Measurements from ENCODE around the gene SLC6A5.
A peak's percentile ranks its signal among the peaks of the same experiment; 100 is the strongest.
"Not testable (repeated sequence)": the region's sequence is repeated elsewhere in the genome, so short reads cannot be mapped to it uniquely, and the experiment has no call there.

SLC6A5 gene

DNA sequence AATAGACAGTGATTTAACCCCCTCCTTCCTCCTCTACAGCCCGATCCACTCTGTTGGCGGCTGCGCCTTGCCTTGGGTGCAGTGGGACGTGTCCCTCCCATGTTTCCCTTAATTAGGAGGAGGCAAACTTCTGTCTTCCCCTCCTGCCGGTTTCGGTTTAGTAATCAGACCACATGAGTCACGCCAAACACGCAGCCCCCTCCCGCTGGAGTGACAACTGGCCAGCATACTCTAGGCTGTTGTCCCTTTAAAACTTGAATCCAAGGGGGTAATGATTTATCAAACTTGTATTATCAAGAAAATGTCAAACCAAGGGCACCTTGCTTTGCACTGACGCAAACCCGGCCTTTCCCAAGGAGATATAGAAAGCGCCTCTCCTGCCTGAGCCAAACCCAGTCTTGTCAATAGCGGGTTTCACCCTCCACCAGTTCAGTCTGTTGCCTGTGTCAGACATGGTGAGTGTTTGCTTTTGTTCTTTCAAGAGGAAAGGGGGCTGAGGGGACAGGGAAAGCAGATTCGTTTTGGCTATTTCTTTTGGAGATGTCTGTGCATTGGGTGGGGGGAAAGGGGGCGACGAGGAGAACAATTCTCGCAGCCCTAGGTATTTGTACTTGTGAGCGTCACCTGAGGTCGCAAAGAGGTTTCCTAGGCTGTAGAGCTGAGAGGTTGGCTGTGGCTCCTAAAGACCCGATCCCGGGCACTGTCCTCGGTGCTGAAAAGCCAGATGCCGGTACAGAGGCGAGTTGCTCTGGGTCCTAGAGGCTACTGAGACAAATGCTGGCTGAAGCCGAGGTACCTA, at the start of gene SLC6A5:
Gene SLC6A5 (plus strand): TSS at position 388 of the 799 bp plus-strand sequence. CDS start 65 bp downstream, at position 453.
- DNase-seq (ENCODE audit: low read depth in 2 of 2): peak in 1 of 2 donors; percentile 25

DNA sequence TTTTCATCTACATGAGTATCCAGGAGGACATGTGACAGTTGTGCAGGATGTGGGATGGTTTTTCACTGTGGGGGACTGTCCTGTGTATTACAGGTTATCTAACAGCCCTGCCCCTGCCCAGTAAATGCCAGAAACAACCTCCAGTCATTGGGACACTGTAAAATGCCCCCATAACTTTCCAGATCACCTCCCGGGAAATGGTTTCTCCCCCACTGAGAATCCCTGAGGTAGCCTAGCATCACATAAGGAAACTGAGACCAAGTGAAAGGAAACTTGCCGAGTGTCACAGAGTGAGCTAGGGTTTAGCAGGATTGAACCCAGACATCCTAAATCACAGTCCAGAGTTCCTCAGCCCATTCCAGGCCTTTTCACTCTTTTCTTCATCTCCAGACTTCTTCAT, 48.3 kb upstream of the SLC6A5 start:
- DNase-seq (ENCODE audit: low read depth in 2 of 2): no peak

DNA sequence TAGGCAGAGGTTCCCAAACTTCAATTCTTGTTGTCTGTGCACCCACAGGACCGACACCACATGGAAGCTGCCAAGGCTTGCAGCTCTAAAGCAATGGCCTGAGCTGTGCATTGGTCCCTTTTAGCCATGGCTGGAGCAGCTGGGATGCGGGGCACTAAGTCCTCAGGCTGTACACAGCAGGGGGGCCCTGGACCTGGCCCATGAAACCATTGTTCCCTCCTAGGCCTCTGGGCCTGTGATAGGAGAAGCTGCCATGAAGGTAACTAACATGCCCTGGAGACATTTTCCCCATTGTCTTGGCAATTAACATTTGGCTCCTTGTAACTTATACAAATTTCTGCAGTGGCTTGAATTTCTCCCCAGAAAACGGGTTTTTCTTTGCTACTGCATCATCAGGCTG, 43.6 kb upstream of the SLC6A5 start:
- DNase-seq (ENCODE audit: low read depth in 2 of 2): no peak

DNA sequence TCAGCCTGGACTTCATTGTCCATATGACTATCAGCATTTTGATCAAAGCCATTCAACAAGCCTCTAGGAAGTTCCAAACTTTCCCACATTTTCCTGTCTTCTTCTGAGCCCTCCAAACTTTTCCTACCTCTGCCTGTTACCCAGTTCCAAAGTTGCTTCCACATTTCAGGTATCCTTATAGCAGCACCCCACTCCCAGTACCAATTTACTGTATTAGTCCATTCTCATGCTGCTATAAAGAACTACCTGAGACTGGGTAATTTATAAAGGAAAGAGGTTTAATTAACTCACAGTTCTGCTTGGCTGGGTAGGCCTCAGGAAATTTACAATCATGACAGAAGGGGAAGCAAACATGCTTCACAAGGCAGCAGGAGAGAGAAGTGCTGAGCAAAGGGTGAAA, 43.0 kb upstream of the SLC6A5 start:
- DNase-seq (ENCODE audit: low read depth in 2 of 2): not testable (repeated sequence)

DNA sequence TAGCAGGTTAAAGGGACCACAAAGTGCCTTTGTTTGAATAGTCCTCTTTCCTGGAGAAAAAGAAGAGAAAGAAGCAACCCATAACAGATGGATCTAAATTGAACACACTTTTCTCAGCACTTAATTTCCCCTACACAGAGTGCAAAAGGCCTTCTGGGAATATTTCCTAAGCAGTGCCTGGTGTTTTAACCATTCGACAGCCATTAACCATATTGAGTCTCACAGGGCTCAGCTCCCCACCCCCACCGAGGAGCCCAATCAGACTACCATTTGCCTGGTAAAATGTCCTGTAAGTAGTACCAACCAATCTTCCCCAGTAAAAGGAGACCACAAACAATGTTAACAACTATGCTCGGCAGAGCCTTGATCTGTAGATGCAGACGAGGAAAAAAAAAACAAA, 40.7 kb upstream of the SLC6A5 start:
- no peak for DNase-seq (ENCODE audit: low read depth in 2 of 2)

DNA sequence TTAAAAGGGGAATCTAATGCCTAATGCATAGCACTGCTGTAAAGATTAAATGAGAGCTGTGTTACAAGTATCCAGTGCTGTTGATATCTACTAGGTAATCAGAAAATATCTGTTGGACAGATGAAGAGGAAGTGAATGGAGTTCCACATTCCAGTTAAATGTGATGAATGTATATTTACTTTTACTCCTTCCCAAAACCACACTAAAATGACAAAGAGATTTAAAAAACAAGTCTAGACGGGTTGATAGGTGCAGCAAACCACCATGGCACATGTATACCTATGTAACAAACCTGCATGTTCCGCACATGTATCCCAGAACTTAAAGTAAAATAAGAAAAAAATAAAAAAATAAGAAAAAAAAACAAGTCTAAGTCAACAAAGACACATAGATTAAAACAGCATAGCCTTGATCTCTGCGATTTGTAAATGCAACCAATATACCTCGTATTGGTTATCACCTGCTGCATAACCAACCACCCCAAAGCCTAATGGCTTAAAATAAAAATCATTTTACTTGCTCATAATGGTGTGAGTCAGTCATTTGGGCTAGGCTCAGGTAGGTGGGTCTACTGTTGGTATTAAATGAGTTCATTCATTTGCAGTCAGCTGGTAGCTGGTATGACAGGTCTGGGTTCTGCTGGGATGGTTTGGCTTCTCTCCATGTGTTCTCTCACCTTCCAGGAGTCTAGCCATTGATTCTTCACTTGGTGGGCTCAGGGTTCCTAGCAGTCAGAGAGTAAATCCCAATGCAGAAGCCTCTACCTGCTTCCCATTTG, 39.7 kb upstream of the SLC6A5 start:
- no peak for DNase-seq (ENCODE audit: low read depth in 2 of 2)

DNA sequence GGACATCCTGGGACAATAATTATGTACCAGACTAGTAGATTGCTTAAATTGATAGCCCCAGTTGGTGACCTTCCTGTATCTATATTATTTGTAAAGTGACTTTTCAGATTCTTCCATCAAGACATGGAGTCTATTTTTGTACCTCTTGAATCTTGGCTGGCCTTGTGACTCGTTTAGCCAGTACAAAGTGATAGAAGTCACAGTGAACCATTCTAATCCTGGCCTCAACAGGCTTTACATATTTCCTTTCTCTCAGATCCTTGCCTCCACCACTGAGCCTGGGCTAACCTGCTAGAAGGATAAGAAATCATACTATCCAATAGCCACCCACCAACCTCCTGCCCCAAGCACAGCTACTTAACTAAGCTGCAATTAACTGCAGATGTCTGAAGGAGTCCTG, 37.5 kb upstream of the SLC6A5 start:
- DNase-seq (ENCODE audit: low read depth in 2 of 2): no peak

DNA sequence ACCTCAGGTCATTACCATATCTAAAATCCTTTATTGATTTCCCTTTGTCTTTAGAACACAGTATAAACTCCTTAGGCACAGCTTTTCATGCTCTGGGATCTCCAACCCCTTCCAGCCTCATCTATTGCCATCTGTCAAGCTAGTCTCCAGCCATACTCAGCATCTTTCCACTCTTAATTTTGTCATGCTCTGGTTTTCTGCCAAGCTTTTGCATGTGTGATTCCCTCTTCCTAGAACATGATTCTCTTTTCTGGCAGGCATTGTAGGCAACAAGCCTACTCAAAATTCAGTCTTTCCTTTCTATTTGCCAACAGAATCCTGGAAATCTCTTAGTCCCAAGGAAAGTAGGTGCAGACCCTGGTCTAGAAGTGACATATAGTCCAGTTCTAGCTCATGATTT, 35.5 kb upstream of the SLC6A5 start:
- DNase-seq (ENCODE audit: low read depth in 2 of 2): no peak

DNA sequence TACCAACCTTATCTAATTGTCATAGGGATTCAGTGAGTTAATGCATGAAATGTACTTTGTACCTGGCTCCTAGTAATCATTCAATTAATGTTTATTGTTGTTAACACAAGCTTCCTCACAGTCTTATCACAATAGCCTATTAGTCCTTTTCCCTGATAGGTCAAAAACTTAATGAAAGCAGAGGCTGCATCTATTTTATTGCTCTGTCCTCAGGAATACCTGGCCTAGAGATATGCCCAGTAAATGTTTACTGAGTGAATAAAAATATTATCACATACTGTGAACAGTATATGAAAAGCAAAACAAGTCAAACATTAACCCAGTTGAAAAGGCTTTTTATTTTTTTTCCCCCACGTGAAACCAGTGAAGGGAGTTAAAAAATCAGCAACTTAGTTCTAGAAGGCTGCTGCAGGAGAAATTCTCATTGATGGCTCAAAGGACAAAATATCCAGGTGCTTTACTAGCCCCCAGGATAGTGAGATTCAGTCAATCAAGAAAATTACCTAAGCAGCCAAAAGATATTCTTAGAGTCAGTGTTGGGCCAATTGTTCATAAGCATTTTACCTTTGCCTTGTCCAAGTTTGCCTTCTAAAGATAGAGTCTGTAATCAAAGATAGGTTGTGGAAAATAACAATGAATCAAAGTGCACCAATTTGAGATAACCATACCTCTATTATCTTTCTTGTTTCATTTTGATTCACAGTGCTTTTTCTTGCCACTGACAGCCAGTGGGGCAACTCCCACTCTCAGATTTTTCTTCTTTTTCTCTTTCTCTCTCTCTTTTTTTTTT, 34.4 kb upstream of the SLC6A5 start:
- no peak for DNase-seq (ENCODE audit: low read depth in 2 of 2)

DNA sequence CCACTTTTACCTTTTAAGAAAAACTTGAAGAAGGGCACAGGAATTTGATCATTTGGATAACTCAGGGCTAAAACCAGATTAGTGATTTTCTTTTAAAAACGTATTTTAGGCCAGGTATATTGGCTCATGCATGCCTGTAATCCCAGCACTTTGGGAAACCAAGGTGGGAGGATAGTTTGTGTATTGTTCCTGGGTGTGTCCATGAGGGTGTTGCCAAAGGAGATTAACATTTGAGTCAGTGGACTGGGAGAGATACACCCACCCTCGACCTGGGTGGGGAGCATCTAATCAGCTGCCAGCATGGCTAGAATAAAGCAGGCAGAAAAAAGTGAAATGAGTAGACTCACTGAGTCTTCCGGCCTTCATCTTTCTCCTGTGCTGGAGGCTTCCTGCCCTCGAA, 33.3 kb upstream of the SLC6A5 start:
- DNase-seq (ENCODE audit: low read depth in 2 of 2): not testable (repeated sequence)

DNA sequence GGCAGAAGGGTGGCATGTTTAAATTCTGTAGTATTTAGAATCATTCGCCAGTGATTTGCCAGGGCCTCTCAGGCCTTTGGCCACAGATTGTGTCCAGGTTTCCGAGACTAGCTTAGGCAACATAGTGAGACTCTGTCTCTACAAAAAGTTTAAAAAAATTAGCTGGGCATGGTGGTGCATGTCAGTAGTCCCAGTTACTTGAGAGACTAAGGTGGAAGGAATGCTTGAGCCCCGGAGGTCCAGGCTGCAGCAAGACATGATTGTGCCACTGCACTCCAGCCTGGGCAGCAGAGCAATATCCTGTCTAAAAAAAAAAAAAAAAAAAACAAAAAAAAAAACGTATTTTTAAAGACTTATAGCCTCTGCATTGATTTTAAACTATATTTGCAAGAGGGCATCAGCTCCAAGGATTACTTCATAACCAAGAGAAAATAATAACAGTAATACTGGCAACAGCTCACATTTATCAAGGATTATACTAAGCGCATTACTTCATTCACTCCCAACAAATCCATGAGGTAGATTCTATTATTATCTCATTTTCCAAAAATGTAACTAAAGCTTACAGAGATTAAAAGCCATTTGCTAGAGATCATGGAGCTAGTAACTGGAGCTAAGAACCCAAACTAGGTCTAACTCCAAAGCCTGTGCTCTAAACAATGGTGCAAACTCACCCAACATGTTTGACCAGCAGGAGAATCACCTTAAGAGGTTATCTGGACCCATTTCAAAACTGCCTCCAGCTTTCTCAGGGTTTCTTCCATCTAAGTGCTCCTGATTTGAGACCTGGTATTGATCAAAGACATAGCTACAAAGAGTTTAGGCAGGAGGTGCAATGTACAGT, 32.6 kb upstream of the SLC6A5 start:
- DNase-seq (ENCODE audit: low read depth in 2 of 2): no peak

DNA sequence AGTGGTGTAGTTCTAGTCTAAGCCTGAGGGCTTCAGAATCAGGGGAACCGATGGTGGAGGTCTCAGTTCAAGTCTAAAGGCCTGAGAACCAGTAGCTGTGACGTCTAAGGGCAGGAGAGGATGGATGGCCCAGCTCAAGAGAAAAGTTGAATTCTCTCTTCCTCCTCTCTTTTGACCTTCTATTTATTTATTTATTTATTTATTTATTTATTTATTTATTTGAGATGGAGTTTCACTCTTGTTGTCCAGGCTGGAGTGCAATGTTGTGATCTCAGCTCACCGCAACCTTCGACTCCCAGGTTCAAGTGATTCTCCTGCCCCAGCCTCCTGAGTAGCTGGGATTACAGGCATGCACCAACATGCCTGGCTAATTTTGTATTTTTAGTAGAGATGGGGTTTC, 19.7 kb upstream of the SLC6A5 start:
- not testable (repeated sequence) for DNase-seq (ENCODE audit: low read depth in 2 of 2)

DNA sequence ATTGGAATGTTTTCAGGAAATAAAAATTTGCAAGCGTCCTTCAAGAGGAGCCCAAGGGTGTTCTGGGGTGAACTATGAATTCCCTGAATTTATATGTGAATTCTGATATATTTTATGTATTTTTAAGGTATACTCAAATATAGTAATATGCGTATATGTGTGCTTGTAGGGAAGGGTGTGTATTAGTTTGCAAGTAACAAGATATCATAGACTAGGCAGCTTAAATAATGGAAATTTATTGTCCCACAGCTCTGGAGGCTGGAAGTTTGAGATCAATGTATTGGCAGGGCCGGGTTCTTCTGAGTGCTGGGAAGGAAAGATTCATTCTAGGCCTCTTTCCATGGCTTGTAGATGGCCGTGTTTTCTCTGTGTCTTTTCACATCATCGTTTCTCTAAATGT, 16.2 kb upstream of the SLC6A5 start:
- no peak for DNase-seq (ENCODE audit: low read depth in 2 of 2)

DNA sequence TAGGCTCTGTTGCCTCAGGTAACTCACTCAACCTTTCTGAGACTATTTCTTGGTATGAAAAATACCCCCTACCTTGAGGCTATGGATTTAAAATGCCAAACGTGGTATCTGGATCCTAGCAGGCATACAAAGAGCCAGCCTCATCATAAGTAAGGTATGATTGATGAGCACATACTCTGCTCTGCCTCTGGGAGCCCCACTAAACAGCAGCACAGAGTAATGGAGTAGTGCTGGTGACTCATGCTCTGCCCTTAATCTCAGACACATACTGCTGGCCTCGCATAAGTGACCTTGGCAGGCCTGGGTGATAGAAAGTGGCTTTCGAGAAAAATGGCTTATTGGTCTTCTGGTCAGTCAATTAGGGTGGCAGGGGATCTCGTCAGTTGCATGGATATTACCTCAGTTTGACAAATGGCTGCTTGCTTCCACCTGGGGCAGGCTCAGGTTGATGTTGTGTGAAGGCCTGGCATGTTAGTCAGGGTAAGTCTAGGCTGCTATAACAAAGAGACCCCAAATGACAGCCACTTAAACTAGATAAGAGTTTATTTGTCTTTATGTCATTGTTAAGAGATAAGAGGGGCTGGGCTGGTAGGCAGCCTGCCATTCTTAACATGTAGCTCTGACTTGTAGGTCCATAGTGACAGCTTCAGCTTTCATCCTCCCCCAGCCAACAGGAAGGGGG, 15.2 kb upstream of the SLC6A5 start:
- no peak for DNase-seq (ENCODE audit: low read depth in 2 of 2)

DNA sequence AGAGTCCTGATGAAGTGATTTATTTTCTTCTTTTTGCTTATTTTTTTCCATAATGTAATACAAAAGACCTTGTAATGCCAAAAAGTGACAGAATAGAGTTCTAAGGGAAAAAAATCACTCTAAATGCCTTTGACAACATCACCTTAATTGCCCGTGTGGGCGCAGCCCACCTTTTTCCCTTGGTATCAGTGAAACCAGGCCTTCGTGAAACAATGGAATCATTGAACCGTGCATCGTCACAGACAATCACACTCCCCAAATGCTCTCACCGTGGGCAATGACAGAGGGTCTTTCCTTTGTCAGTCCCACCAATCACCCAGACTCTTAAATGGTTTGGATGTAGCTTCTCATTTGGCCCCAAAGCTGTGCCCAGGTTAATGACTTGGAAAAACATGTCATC, 9.6 kb upstream of the SLC6A5 start:
- DNase-seq (ENCODE audit: low read depth in 2 of 2): no peak

DNA sequence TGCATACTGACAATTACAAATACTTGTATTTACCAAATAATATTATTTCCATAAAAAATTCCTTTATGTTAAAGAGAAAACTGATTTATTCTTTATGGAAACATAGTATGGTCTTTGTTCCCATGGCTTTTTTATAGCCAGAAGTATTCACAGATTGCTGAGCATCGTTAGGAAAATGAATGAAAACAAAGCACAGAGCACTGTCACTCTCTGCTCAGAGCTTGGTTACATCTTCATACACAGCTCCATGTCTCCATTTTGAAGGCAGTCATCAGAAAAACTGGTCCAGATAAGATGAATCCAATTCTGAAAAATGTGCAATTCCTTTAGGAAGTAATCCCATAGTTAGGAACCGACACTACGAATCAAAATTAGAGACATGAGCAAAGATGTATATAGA, 9.0 kb upstream of the SLC6A5 start:
- DNase-seq (ENCODE audit: low read depth in 2 of 2): no peak

DNA sequence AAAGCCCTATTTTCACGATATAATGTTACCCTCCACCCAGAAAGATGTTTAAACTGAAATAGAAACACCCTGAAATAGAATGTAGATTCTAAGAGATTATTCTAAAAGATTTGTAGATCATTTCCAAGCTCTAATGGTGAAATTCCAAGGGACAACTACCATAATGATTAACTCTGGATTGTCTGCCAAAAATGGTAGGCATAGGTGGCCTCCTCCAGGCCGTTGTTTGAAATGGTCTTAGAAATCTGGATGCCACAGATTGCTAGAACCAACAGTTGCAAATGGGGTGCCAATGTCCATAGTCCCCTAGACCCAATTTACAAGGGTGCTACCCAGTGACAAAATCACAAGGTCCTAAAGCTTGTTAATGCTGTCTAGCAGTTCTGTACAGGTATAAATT, 6.7 kb upstream of the SLC6A5 start:
- DNase-seq (ENCODE audit: low read depth in 2 of 2): no peak

DNA sequence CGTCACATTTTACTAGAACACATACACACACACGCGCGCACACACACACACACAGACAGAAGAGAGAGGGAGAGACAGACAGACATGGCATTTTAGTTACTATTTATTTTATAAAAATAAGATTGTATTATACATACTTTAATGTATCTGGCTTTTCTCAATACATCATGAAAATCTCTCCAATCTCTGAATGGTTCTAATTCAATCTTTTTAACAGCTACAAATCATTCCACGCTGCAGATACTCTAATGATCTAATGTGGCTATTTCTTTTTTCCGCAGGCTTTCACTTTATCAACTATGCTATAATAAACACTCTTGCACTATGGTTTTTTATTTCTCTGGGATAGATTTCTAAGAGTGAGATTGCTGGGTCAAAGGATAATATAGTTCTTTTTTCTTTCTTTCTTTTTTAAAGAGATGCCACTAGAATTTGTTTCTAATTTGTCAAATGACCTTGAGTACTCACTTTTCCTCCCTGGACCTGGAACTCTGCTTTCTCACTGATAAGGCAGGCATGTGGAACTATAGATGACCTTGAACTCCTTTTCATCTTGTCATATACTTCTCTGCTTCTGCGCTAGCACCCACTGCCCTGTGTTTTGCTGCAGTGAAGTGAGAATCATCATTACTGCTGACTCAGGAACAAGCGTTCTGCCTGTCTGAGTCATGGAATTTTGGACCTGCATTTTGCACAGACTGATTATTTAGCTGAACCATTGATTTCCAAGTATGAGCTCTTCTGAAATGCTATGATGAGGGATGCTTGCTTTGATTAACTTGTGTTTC, 4.9 kb upstream of the SLC6A5 start:
- no peak for DNase-seq (ENCODE audit: low read depth in 2 of 2)

DNA sequence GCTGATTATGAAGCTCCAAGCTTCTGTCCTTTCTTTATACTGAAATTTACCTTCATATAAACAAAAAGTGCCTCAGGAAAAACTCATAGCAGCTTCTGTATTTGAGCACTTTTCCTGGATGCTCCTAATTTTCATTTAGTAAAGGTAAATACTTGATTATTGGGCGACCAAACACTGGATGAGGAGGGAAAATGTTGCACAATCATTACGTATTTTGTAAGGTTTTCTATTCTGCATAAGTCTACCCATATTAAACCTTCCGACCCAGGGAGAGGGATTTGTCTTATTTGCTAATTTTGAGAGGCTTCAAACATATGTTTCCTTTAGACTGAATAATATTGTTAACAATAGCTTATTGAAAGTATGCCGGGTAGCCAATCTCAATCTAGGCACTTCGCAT, 4.3 kb upstream of the SLC6A5 start:
- no peak for DNase-seq (ENCODE audit: low read depth in 2 of 2)
